SK-N-SH (cell line): Measurements from ENCODE around the gene SNRPD2.

Source experiments
- EP300 ChIP-seq, 2 experiments: IDR thresholded peaks; 2 replicates each; pipeline versions ENCODE4 v1.4.0 to v1.6.1; 2012; ENCODE audit warnings: borderline replicate concordance in 1 of 2, low read depth in 1 of 2, low read length in 1 of 2
- JUND ChIP-seq: IDR thresholded peaks from 2 replicates; pipeline ENCODE4 v1.4.0; 2012
- POLR2AphosphoS5 ChIP-seq: IDR thresholded peaks from 2 replicates; pipeline ENCODE4 v1.6.1; 2012; ENCODE audit warnings: low read depth, low read length
- RAD21 ChIP-seq: IDR thresholded peaks from 2 replicates; pipeline ENCODE4 v1.6.1; 2012; ENCODE audit warnings: mild to moderate bottlenecking, low read length
- RCOR1 ChIP-seq: fragments of 150-350 bp; IDR thresholded peaks from 2 replicates; pipeline ENCODE4 v1.6.1; 2017; ENCODE audit warnings: antibody characterized with exemption, low read length
- RXRA ChIP-seq: IDR thresholded peaks from 2 replicates; pipeline ENCODE4 v1.4.0; 2012; ENCODE audit warnings: low read depth, mild to moderate bottlenecking, borderline replicate concordance
- SIN3A ChIP-seq: IDR thresholded peaks from 2 replicates; pipeline ENCODE4 v1.6.1; 2012; ENCODE audit warnings: low read depth, mild to moderate bottlenecking, low read length, moderate library complexity, borderline replicate concordance
- TAF1 ChIP-seq: IDR thresholded peaks from 2 replicates; pipeline ENCODE4 v1.6.1; 2012; ENCODE audit warnings: low read depth, mild to moderate bottlenecking, low read length, moderate library complexity, borderline replicate concordance
- TF ChIP-seq, protein P1 (sequence below): fragments of 200-600 bp; sonication (generic); IDR thresholded peaks from 2 replicates; pipeline ENCODE4 v1.6.1; 2017; ENCODE audit warnings: antibody characterized with exemption, mild to moderate bottlenecking, moderate library complexity
- TF ChIP-seq, protein P2 (sequence below): fragments of 150-350 bp; IDR thresholded peaks from 2 replicates; pipeline ENCODE4 v1.6.1; 2017; ENCODE audit warnings: antibody characterized with exemption, low read length, low read depth, borderline replicate concordance
- TF ChIP-seq, protein P3 (sequence below): IDR thresholded peaks from 2 replicates; pipeline ENCODE4 v1.4.0; 2012; ENCODE audit warnings: low read depth

DNA sequence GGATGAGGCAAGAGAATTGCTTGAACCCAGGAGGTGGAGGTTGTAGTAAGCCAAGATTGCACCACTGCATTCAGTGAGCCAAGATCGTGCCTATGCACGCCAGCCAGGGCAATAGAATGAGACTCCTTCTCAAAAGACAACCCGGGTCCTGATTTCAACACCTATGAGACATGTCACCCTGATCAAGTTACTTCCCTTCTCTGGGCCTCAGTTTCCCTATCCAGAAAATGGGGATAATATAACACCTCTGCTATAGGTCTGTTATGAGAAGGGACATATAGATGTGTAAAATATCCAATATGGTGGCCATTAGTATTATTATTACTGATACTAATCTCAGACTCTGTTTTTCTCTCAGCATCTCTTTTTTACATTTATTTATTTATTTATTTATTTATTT, 36.7 kb downstream of the SNRPD2 start:
- TF ChIP-seq, protein P1, sequence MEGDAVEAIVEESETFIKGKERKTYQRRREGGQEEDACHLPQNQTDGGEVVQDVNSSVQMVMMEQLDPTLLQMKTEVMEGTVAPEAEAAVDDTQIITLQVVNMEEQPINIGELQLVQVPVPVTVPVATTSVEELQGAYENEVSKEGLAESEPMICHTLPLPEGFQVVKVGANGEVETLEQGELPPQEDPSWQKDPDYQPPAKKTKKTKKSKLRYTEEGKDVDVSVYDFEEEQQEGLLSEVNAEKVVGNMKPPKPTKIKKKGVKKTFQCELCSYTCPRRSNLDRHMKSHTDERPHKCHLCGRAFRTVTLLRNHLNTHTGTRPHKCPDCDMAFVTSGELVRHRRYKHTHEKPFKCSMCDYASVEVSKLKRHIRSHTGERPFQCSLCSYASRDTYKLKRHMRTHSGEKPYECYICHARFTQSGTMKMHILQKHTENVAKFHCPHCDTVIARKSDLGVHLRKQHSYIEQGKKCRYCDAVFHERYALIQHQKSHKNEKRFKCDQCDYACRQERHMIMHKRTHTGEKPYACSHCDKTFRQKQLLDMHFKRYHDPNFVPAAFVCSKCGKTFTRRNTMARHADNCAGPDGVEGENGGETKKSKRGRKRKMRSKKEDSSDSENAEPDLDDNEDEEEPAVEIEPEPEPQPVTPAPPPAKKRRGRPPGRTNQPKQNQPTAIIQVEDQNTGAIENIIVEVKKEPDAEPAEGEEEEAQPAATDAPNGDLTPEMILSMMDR = no peak
- TF ChIP-seq RCOR1 = no peak
- TF ChIP-seq, protein P2, sequence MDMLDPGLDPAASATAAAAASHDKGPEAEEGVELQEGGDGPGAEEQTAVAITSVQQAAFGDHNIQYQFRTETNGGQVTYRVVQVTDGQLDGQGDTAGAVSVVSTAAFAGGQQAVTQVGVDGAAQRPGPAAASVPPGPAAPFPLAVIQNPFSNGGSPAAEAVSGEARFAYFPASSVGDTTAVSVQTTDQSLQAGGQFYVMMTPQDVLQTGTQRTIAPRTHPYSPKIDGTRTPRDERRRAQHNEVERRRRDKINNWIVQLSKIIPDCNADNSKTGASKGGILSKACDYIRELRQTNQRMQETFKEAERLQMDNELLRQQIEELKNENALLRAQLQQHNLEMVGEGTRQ = no peak
- TF ChIP-seq, protein P3, sequence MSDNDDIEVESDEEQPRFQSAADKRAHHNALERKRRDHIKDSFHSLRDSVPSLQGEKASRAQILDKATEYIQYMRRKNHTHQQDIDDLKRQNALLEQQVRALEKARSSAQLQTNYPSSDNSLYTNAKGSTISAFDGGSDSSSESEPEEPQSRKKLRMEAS = no peak
- no peak for TF ChIP-seq JUND
- no peak for TF ChIP-seq EP300 (IDR thresholded peaks at IDR 0.05; ENCODE audit: borderline replicate concordance in 1 of 2, low read depth in 1 of 2, low read length in 1 of 2)
- no peak for TF ChIP-seq TAF1
- no peak for TF ChIP-seq SIN3A
- no peak for TF ChIP-seq RAD21
- no peak for TF ChIP-seq POLR2AphosphoS5
- no peak for TF ChIP-seq RXRA
